Kidney glomerular epithelial cell (primary cell): Measurements from ENCODE around the gene XRN2.

Source experiments
- DNase-seq: peaks from one replicate; lab custom pipeline; 2025; lab: John Stamatoyannopoulos, UW

XRN2 gene

GRCh38 chr20:21303061-21303871 lies at the start of gene XRN2:
XRN2 (plus strand) TSS chr20:21303331; CDS start chr20:21303399, 68 bp downstream.
- DNase-seq = peak; percentile 82

- no peak for DNase-seq
Measured at GRCh38 chr20:21257192-21257591, 45.9 kb upstream of the XRN2 start.

GRCh38 chr20:21258411-21258810 lies 44.7 kb upstream of the XRN2 start:
- DNase-seq = no peak

- no peak for DNase-seq
Measured at GRCh38 chr20:21259346-21259745, 43.8 kb upstream of the XRN2 start.

- DNase-seq = no peak
Measured at GRCh38 chr20:21262812-21263211, 40.3 kb upstream of the XRN2 start.

- no peak for DNase-seq
Measured at GRCh38 chr20:21265261-21266190, 37.6 kb upstream of the XRN2 start.

GRCh38 chr20:21266191-21266536 lies 37.0 kb upstream of the XRN2 start:
- no peak for DNase-seq

GRCh38 chr20:21269772-21270171 lies 33.4 kb upstream of the XRN2 start:
- no peak for DNase-seq

GRCh38 chr20:21270806-21271205 lies 32.3 kb upstream of the XRN2 start:
- no peak for DNase-seq

- DNase-seq = peak; percentile 6
Measured at GRCh38 chr20:21272279-21272678, 30.9 kb upstream of the XRN2 start.

- no peak for DNase-seq
Measured at GRCh38 chr20:21272679-21273078, 30.5 kb upstream of the XRN2 start.

GRCh38 chr20:21273755-21274386 lies 29.3 kb upstream of the XRN2 start:
- no peak for DNase-seq

GRCh38 chr20:21278829-21279228 lies 24.3 kb upstream of the XRN2 start:
- no peak for DNase-seq

GRCh38 chr20:21279706-21280521 lies 23.2 kb upstream of the XRN2 start:
- no peak for DNase-seq

GRCh38 chr20:21280522-21281016 lies 22.6 kb upstream of the XRN2 start:
- no peak for DNase-seq

GRCh38 chr20:21286775-21287174 lies 16.4 kb upstream of the XRN2 start:
- DNase-seq = no peak

GRCh38 chr20:21288587-21289370 lies 14.4 kb upstream of the XRN2 start:
- DNase-seq = no peak

GRCh38 chr20:21289651-21290050 lies 13.5 kb upstream of the XRN2 start:
- DNase-seq = no peak

- no peak for DNase-seq
Measured at GRCh38 chr20:21291026-21291425, 12.1 kb upstream of the XRN2 start.

- DNase-seq = no peak
Measured at GRCh38 chr20:21294755-21295154, 8.4 kb upstream of the XRN2 start.
